Measurements from ENCODE around the gene FMN2.

FMN2 gene

DNA sequence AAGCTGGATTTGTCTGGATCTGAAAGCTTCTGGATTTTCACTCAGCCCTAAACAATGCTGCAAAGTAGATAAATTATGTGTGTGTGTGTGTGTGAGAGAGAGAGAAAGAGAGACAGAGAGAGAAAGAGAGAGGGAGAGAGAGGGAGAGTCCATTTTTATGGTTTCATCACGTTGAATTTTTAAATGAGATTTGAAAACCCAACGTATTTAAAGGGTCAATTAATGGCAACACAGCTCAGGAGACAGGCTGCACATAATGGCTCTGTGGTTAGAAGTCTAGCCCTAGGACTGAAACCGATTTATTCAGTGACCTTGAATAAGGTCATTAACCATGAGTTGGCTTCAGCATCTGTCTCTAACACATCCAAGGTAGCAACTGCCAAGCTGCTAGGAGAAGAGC, 35.3 kb upstream of the FMN2 start:
- H3K4me3 ChIP-seq (ENCODE audit: low read depth, low read length): no peak overlapping the region
- H3K4me2 ChIP-seq (ENCODE audit: low read length): no peak overlapping the region
- no peak overlapping the region for H3K27ac ChIP-seq
- no peaks in the 10 kb centered on the region for H3K4me1 ChIP-seq
- H3K9ac ChIP-seq: no peak overlapping the region
- TF ChIP-seq, protein P1, sequence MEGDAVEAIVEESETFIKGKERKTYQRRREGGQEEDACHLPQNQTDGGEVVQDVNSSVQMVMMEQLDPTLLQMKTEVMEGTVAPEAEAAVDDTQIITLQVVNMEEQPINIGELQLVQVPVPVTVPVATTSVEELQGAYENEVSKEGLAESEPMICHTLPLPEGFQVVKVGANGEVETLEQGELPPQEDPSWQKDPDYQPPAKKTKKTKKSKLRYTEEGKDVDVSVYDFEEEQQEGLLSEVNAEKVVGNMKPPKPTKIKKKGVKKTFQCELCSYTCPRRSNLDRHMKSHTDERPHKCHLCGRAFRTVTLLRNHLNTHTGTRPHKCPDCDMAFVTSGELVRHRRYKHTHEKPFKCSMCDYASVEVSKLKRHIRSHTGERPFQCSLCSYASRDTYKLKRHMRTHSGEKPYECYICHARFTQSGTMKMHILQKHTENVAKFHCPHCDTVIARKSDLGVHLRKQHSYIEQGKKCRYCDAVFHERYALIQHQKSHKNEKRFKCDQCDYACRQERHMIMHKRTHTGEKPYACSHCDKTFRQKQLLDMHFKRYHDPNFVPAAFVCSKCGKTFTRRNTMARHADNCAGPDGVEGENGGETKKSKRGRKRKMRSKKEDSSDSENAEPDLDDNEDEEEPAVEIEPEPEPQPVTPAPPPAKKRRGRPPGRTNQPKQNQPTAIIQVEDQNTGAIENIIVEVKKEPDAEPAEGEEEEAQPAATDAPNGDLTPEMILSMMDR (IDR thresholded peaks at IDR 0.05): no peak
- H3K36me3 ChIP-seq (ENCODE audit: control insufficient read depth, insufficient read depth, low read length): no peaks in the 10 kb centered on the region
- no peaks in the 10 kb centered on the region for H3K9me3 ChIP-seq (ENCODE audit: control insufficient read depth, low read length)
- H3K79me2 ChIP-seq: no peaks in the 10 kb centered on the region
- H3K27me3 ChIP-seq (ENCODE audit: control insufficient read depth, insufficient read depth, low read length): no peaks in the 10 kb centered on the region
- H2AFZ ChIP-seq: no peak overlapping the region

DNA sequence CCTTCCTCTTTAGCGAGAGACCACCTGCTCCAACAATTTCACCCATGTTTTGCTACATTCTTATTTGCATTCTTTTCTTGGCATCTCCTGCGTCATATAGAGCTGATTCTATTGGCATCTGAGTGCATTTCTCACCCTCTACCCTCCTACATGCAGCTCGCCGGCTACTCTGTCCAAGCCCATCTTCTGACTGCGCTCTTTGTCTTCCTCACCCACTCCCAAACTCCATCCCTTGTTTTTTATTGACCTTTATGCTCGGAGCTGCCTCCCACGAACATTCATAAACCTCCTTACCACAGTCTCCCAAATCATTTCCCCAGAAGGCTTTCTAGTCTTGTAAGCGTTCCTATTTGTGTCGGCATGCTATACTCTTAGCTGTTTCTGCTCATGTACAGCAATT, 33.6 kb upstream of the FMN2 start:
- TF ChIP-seq, protein P1 (IDR thresholded peaks at IDR 0.05): no peak
- H3K27me3 ChIP-seq (ENCODE audit: control insufficient read depth, insufficient read depth, low read length): no peaks in the 10 kb centered on the region
- no peak overlapping the region for H2AFZ ChIP-seq
- H3K79me2 ChIP-seq: no peaks in the 10 kb centered on the region
- H3K9me3 ChIP-seq (ENCODE audit: control insufficient read depth, low read length): no peaks in the 10 kb centered on the region
- no peak overlapping the region for H3K9ac ChIP-seq
- no peak overlapping the region for H3K4me3 ChIP-seq (ENCODE audit: low read depth, low read length)
- no peak overlapping the region for H3K27ac ChIP-seq
- no peaks in the 10 kb centered on the region for H3K36me3 ChIP-seq (ENCODE audit: control insufficient read depth, insufficient read depth, low read length)
- H3K4me2 ChIP-seq (ENCODE audit: low read length): no peak overlapping the region
- no peaks in the 10 kb centered on the region for H3K4me1 ChIP-seq

DNA sequence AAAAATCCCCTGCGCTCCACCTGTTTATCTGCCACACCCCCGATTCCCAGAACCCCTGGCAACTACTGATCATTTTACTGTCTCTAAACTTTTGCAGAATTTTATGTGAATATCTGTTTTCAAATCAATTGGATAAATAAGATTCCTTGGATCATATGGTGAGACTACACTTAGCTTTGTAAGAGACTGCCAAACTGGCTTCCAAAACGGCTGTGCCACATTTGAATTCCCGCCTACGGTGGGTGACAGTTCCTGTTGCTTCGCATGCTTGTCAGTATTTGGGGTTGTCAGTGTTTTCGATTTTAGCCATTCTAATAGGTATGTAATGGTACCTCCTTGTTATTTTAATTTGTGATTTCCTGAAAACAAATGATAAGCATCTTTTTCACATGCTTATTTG, 22.7 kb upstream of the FMN2 start:
- no peak overlapping the region for H2AFZ ChIP-seq
- H3K4me3 ChIP-seq (ENCODE audit: low read depth, low read length): no peak overlapping the region
- H3K79me2 ChIP-seq: no peaks in the 10 kb centered on the region
- no peak overlapping the region for H3K4me2 ChIP-seq (ENCODE audit: low read length)
- H3K9ac ChIP-seq: no peak overlapping the region
- H3K27ac ChIP-seq: no peak overlapping the region
- H3K9me3 ChIP-seq (ENCODE audit: control insufficient read depth, low read length): no peaks in the 10 kb centered on the region
- no peaks in the 10 kb centered on the region for H3K27me3 ChIP-seq (ENCODE audit: control insufficient read depth, insufficient read depth, low read length)
- no peaks in the 10 kb centered on the region for H3K4me1 ChIP-seq
- TF ChIP-seq, protein P1 (IDR thresholded peaks at IDR 0.05): no peak
- no peaks in the 10 kb centered on the region for H3K36me3 ChIP-seq (ENCODE audit: control insufficient read depth, insufficient read depth, low read length)

DNA sequence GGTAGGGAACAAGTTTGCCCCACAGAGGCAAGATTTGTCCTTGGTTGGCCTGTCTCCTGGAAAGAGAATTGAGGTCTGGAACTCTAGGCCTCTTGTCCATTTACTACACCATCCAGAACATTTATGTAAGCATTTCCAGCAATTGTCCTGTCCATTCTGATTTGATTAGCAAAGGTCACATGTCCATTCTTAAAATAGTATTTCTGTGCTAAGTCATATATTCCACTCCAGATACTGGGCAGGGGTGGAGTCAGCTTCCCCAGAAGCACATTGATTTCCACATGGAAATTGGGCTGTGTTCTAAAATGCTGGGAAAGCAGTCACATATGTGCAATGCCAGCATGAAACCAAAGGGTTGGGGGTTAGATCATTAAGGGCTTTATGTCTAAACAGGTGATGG, 21.5 kb upstream of the FMN2 start:
- Histone ChIP-seq H3K27me3 (ENCODE audit: control insufficient read depth, insufficient read depth, low read length) (no peaks in the 10 kb centered on the region), H3K9ac (no peak overlapping the region), H3K9me3 (ENCODE audit: control insufficient read depth, low read length) (no peaks in the 10 kb centered on the region), H2AFZ (no peak overlapping the region), H3K79me2 (no peaks in the 10 kb centered on the region), H3K4me2 (ENCODE audit: low read length) (no peak overlapping the region), H3K4me3 (ENCODE audit: low read depth, low read length) (no peak overlapping the region), H3K36me3 (ENCODE audit: control insufficient read depth, insufficient read depth, low read length) (no peaks in the 10 kb centered on the region), H3K27ac (no peak overlapping the region), H3K4me1 (no peaks in the 10 kb centered on the region)
- TF ChIP-seq, protein P1 (IDR thresholded peaks at IDR 0.05): no peak

DNA sequence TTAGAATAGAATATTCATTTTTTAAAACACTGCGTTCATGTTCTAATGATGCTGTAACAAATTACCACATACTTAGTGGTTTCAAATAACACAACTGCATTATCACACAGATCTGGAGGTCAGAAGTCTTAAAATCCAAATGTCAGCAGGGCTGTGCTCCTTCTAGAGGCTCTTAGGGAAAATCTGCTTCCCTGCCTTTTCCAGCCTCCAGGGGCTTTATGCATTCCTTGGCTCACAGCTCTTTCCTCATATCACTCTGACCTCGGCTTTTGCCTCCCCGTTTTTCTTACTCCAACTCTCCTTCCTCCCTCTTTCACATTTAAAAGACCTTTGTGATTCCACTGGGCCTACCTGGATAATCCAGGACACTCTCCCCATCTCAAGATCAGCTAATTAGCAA, 18.6 kb upstream of the FMN2 start:
- H3K4me3 ChIP-seq (ENCODE audit: low read depth, low read length): no peak overlapping the region
- no peak overlapping the region for H3K4me2 ChIP-seq (ENCODE audit: low read length)
- TF ChIP-seq, protein P1 (IDR thresholded peaks at IDR 0.05): no peak
- H3K27me3 ChIP-seq (ENCODE audit: control insufficient read depth, insufficient read depth, low read length): no peaks in the 10 kb centered on the region
- no peaks in the 10 kb centered on the region for H3K4me1 ChIP-seq
- H3K9me3 ChIP-seq (ENCODE audit: control insufficient read depth, low read length): no peaks in the 10 kb centered on the region
- no peaks in the 10 kb centered on the region for H3K79me2 ChIP-seq
- no peak overlapping the region for H3K9ac ChIP-seq
- no peaks in the 10 kb centered on the region for H3K36me3 ChIP-seq (ENCODE audit: control insufficient read depth, insufficient read depth, low read length)
- no peak overlapping the region for H3K27ac ChIP-seq
- peak overlapping the region; percentile 42 for H2AFZ ChIP-seq
